ENCODE results near the gene FAM156A.
"Not testable (repeated sequence)": the region's sequence is repeated elsewhere in the genome, so short reads cannot be mapped to it uniquely, and the experiment has no call there.

Gene FAM156A, protein sequence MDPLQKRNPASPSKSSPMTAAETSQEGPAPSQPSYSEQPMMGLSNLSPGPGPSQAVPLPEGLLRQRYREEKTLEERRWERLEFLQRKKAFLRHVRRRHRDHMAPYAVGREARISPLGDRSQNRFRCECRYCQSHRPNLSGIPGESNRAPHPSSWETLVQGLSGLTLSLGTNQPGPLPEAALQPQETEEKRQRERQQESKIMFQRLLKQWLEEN

DNA sequence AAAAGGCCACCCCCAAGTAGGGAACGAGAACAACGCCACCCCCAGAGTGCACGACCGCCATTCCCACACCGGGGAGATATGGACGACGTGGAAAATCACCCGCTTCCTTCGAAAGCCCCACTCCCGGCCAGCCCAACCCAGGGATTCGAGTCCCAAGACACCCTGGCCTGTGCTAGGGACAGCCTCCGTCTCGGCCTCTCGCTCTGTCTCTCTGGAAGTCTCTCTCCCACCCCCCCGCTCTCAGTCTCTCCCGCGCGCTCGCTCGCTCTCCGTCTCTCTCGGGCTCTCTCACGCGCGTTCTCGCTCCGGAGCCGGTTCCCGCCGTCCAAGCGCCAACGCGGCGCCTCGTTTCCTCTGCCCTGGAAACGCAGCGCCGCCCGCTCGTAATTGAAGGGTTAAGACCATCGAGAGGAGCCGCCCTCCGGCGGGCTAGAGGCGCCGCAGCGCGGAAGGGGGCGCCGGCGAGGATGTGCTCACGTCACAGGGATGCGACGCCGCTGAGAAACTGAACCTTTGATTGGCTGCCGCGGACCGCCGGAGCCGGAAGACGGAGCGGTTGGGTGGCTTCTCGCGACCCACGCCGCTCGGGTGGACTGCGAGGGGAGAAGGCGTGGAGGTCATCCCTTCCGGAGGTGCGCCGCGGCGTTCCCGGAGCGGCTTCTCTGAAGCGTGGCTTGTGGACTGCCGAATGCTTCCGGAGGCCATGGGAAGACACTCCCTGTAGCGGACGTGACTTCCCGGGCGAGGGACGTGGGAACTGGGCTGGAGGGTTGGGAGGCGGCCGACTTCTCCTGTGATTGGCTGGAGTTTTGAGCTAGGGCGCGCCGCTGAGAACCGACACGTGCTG lies at the start of gene FAM156A:
TSS of gene FAM156A (minus strand) at position 406 of the 847 bp plus-strand sequence. CDS start 9,930 bp downstream, outside the sequence.
- not testable (repeated sequence) for DNase-seq (ENCODE audit: low spot score)

DNA sequence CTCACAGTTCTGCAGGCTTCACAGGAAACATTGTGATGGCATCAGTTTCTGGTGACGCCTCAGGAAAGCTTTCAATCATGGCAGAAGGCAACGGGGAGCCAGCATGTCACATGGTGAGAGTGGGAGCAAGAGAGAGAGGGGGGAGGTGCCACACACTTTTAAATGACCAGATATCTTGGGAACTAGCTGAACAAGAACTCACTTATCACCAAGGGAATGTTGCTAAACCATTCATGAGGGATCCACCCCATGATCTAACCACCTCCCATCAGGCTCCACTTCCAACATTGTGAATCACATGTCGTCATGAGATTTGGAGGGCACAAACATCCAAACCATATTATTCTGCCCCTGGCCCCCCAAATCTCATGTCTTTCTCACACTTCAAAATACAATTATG lies 47.0 kb upstream of the FAM156A start:
- DNase-seq (ENCODE audit: low spot score): no peak

DNA sequence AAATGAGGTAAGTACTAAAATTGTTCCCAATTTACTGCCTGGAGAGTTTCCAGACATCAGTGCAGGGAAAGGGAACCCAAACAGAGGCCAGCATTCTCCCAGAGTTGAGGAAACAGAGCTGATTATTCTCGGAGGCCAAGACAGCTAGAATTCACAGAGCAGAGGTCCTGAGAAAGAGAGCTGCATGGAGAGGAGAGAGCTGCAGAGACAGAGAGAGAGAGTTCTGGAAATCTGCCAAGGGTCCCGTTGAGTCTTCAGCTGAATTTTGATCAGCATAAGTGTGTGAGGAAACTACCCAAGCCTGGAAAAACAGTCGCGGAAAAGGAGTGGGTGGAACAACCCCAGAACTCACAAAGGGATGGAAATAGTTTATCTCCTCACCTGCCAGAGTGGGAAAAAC lies 46.5 kb upstream of the FAM156A start:
- no peak for DNase-seq (ENCODE audit: low spot score)

DNA sequence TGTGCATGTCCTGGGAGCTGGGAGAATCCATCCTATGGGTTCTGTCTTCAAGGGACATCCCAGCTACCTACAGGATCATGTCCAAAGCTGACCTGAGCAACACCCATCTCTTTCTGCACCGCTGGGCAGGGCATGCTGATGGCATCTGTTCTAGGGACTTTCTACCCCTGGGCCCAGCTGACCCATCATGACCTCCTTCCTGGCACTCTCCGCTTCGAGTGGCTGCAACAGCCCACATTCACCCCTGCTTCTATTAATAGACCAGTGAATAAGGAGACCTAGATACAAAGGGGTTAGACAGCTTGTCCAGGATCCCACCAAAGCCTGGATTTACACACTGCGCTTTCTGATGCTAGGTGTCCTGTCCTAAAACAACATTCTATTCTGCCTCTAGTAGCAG lies 45.7 kb upstream of the FAM156A start:
- DNase-seq (ENCODE audit: low spot score): no peak

DNA sequence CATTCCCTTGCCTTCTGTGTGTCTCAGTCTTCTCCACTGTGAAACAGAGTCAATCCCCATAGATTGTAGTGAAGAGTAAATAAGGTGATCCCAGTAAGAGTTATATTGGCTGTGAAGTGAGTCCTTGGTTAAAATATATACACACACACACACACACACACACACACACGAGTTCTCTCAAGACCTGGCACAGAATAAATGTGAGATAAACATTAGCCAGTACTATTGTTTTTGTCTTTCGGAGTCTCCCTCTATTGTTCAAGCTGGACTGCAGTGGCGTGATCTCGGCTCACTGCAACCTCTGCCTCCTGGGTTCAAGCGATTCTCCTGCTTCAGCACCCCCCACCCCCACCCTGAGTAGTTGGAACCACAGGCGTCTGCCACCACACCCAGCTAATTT lies 44.8 kb upstream of the FAM156A start:
- no peak for DNase-seq (ENCODE audit: low spot score)

DNA sequence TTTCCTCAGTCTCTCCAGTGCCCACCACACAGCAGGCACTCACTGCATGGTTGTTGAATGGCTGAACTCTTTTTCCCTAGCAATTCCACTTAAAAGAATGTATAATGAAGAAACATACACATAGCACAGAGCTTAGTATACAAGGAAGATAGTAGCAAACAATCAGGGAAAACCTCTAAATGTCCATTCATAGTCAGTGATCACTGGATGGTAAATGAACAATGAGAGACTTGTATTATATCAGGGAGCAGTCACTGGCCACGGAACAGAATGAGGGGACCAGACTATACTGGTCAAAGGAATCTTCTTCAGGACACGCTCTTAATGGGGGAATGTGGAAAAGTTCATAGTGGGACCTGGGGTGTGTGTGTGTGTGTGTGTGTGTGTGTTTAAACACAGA lies 43.6 kb upstream of the FAM156A start:
- DNase-seq (ENCODE audit: low spot score): no peak

DNA sequence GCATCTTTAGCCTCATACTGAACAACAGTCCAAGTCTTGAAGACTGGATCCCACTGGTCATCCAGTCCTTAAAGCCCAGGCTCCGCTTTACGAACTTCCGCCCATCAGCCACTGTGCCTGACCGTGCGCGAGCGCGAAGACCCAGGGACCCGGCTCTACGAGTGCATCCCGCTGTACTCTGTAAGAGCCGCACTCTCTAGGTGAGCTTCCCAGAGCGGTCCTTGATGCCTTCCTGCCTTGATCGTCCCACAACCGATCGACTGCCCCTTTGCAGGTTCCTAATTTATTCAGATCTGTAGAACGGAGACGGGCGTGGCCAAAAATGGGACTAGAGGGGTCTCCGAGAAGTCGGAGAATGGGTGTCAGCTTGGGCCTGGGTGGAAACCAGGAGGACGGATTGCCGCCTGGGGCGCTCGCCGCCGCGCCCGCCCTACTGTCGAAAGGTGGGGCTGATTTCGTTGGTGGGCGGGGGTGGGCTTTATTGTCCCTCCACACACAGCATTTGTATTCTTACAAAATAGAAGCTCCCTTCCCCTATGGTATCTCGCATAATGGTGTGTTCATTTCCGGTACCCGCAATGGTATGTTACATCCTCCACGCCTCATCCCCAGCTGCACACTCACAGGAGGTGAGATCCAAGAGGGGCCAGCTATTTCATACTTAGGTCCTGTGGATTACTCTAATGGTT lies 42.3 kb upstream of the FAM156A start:
- no peak for DNase-seq (ENCODE audit: low spot score)

DNA sequence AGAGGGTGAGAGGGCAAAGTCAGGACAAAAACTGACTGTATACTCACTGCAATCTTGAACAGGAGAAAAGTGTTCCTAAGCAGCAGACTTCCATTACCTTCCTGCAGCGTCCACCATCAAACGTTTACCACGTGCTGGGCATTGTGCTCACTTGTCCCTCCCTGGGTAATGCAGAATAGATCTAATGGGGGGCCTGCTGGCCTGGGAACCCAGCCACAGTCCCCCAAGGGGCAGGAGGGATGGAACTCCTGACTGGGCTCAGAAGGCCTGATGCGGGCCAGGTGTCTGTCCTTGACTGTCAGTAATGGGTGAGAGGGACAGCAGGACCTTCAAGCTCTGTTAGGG lies 37.6 kb upstream of the FAM156A start:
- no peak for DNase-seq (ENCODE audit: low spot score)

DNA sequence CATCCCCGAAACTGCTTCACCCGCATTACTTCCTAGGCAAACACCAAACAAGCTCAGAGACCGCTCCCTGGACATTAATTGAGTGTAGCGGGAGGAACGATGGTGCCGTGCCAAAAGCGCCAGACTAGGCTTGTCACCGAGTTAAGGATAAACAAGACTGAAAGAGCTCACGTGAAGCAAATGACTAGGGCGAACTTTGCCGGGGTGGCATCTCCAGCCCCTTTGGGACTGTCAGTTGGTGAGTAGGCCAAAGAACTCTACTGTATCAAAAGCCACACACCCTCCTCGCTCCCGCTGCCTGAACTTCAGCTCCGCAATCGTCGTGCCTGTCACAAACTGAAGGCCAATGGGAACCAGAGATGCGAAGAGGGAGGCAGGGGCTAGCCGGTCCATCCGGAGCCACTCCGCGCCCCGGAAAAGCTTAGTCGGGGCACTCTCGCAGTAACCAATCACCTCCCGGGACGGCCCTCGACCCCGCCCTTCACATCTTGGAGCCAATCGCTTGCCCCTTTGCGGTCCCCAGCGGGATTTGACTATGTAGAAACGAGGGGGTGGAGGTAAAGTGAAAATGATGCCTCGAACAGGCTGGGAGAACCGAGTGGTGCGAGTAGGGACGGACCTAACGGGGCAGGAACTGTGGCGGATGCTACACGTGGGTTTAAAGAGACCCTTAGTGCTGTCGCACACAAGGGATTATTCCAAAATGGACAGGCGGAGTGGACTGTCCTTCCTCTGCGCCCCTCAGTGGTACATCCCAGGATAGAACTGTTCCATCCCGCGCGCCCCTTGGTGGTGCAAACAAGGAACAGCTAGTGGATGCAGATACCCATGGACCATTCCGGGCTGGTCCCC lies 37.0 kb upstream of the FAM156A start:
- peak; percentile 90 for DNase-seq (ENCODE audit: low spot score)

DNA sequence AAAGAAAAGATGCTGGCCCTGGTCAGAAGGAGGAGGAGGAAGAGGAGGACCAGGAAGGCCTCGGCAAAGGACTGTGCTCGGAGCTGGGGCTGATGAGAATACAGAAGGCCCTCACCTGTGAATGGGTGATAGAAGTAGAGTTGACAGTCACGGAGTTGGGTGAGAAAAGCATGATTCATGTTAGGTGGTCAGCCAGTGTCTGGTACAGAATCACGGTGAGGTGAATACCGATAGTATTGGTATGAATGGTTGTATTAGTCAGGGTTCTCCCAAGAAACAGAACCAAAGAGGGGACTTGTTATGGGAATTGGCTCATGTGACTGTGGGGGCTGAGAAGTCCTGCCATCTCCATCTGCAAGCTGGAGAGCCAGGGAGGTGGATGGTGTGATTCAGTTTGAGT lies 32.5 kb upstream of the FAM156A start:
- no peak for DNase-seq (ENCODE audit: low spot score)

DNA sequence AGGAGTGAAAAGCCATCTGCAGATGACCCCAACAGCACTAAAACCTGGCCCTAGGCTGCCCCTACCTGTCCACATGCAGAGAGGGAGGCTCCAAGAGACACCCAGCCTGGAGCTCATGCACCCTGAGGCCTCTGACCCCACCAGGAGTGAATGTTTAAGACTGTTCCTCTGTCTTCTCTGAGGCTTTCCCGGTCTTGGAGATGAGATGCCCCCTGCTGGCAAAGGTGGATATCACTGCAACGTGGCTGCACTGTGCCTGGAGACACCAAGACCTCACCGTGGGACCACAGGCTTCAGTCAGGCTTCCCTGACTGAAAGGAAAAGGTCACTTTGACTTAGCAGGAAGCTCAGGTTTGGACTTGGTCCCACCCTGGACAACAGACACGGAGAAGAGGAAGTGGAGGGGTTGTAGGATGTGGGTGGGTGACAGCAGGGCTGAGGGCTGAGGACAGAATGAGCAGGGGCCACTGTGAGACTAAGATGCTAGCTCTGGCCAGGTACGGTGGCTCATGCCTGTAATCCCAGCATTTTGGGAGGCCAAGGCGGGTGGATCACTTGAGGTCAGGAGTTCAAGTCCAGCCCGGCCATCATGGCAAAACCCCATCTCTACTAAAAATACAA lies 31.8 kb upstream of the FAM156A start:
- peak; percentile 47 for DNase-seq (ENCODE audit: low spot score)

DNA sequence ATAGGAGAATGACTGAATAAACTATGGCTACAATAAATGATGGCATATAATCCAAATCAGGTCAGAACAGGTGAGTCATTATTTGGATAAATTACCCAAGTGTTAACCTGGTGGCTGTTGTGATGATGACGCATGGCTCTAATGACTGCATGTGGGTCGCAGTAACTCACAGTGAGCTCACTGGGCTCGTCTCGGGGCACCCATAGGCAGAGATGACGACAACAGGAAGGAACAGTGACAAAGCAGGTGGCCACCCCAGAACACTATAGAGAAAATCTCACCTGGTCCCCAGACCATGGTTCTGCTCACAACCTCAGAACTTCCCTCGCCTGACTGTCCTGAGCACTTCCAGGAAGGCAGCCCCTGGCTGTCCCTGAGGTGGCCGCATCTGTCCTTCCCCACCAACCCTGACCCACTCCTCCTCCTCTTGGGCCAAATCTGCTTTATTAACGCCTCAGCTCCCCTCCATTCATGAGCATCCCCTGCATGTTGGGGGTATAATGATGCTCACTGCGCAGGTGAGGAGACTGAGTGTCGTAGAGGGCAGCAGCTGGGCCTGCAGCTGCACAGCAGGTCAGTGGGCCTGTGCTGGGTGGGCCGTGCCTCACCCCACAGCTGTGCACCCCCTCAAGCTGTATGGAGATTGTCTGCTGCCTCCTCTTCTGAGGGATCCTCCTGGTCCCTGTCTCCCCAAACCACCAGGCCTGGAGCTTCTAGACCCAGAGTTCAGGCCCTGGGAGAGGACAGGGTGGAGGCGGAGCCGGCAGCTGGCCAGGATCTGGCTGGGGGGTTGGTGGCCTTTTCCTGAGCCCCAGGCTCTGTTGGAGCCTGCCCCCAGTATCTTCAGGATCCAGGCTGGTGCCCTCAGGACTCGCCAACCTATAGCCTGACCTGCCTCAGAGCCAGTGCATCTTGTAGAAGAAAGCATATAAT lies 30.9 kb upstream of the FAM156A start:
- DNase-seq (ENCODE audit: low spot score): no peak

DNA sequence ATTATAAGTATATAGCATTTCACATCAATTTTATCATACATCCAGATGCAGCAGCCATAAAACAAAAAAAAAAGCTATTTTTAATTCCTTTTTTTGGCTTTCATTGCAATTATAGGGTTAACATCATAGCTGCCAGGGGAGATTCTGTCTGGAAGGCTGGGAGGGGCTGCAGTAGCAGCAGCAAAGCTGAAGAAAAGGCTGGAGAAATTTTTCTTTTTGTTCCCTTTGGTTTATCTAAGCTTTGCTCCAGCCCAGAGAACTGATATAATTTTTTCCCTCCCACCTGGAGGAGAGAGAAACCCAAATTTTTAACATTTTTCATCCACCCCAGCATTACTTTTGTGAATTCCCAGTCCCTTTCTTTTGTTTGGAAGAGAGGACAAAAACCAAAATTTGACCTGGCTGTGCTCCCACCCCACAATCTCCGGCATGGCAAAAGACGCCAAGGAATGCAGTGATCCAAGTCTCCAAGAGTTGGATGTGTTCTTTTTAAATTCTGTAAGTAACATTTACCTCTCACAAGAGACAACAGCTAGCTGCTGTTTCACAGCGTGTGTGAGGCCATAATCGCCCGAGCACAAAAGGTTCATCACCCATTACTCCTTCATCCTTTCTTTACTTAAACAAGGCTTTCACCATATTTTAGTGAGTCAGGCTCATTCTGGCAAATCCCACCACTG lies 25.1 kb upstream of the FAM156A start:
- no peak for DNase-seq (ENCODE audit: low spot score)

DNA sequence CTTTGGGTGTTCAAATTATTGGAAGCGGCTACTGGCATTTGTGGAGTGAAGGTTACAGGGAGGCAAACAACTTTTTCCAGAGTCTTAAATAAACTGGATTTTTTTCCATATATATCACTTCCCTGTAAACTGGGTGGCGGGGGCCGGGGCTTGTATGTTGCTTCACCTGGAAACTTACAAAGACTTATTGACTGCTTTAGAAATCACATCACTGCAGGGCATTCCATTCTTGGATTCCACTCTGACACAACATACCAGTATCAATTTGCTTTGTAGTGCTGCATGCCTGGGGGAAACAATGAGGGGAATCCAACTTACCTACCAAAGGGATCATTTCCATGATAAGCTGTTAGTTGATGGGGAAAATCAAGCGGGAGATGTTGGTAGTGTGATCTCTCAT lies 21.7 kb upstream of the FAM156A start:
- DNase-seq (ENCODE audit: low spot score): no peak

DNA sequence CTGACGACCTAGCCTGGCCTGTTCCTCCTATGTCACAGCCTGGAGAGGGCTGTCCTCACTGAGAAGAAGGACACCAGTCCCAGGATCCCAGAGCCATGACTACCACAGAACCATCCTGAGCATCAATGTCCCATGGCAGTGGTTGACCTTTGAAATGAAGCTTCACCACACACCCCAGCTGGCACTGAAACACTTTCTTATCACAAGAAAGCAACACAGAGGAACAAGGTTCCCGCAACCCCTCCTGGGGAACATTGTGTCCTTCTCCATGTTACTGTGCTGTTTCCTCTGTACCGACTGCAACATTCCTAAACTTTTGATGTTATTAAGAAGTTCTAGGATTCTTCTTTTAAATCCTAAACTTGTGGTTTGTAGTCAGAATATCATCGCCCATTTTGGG lies 21.2 kb upstream of the FAM156A start:
- DNase-seq (ENCODE audit: low spot score): no peak

DNA sequence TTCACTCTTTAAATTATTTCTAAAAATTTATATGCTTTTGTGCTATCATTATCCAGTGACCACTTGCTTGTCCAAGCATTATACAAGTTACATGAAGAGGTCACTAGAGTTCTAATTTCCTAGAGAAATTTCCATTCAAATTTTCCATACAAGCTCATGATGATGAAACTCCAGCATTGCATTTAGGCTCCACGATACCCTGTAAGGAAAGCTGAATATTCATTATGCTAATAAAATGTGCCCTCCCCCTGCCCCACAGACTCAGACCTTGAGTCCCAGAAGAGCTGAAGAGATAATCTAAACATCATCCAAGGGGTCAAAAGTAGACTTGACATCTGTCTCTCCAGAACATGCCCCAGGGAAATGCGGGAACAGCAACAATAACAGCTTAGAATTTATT lies 19.6 kb upstream of the FAM156A start:
- no peak for DNase-seq (ENCODE audit: low spot score)

DNA sequence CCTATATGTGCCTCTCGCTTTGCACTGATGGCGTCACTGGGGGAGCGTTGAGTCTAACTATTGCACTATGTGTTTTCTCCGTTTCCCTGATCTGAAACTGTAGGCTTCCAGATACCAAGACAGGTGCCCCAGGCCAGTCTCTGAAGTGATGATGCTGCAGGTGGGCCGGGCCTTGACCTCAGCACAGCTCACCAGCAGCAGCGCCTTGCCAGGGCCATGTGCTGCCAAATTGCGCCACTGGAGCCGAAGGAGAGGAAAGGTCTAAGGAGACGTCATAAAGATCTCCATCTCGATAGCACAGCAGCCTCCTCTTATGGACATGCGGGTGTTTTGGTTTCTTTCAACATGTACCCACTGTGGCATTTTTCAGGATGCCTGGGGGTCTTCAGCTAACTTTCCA lies 17.3 kb upstream of the FAM156A start:
- DNase-seq (ENCODE audit: low spot score): not testable (repeated sequence)

DNA sequence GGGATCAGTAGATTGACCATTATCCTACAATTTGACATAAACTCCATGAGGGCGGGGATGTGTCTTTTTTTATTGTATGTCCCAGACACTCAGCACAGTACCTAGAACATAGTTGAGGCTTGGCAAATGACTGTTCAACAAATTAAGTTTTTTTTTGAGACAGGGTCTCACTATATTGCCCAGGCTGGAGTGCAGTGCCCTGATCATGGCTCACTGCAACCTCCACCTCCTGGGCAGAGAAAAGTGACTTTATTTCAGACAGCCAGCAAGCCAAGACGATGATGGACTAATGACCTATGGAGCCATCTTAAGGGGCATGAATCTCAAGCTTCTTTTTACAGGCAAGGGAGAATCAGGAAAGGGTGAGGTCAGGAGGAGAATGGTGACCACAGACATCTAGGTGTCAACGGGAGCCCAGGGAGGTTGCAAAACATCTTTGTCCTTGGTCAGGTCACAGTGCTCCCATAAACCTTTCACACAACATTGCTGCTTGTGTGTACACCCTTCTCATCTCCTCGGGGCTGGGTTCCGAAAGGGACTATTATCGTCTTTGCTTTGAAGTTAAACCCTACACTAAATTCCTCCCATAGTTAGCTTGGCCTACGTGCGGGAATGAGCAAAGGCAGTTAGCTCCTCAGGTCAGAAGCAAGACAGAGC lies 16.1 kb upstream of the FAM156A start:
- DNase-seq (ENCODE audit: low spot score): not testable (repeated sequence)

DNA sequence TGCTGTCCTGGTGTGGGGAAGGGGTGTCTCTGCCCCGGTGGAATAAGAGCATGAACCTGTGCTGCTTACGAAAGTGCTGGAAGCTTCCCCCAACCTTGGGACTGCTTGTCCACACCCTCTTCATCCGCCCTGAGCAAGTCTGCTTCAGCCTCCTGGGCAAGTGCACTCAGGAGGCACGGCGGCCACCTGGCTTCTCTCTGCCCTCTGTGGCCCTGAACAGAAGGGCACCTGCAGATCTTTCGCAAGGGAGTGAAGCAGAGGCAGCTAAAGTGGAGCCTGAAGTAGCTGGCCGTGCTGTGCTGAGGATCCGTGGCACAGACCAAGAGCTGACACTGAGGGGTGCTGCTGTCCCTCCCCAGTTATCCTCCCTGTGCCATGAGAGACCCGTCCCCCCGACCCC lies 9.6 kb upstream of the FAM156A start:
- DNase-seq (ENCODE audit: low spot score): not testable (repeated sequence)

All from hematopoietic multipotent progenitor cell treated with erythropoietin and hydrocortisone succinate and interleukin-3 and kit ligand, for 17 days (in vitro differentiated cells).